ENCODE data around the gene WDFY2.
A peak's percentile ranks its signal among the peaks of the same experiment; 100 is the strongest.
"Not testable (repeated sequence)": the region's sequence is repeated elsewhere in the genome, so short reads cannot be mapped to it uniquely, and the experiment has no call there.

WDFY2 gene

DNA sequence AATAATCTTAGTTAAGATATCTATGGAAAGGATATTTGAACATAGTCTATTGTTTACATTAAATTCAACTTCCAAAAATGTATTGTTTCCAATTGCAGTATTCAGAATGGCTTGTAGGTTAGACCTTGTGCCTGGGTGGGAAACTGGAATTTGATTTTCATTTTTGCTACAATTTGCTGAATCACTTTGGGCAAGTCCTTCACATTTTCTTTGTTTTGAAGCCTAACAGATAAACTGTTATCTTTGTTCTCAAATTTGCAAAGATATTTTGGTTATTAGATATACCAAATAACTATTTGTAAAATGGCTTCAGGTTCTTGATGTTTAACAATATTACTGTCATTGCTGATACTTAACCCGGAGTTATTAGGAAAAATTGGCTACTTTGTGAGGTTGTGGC lies 82.6 kb downstream of the WDFY2 start:
- DNase-seq (ENCODE audit: low read depth) = no peak

DNA sequence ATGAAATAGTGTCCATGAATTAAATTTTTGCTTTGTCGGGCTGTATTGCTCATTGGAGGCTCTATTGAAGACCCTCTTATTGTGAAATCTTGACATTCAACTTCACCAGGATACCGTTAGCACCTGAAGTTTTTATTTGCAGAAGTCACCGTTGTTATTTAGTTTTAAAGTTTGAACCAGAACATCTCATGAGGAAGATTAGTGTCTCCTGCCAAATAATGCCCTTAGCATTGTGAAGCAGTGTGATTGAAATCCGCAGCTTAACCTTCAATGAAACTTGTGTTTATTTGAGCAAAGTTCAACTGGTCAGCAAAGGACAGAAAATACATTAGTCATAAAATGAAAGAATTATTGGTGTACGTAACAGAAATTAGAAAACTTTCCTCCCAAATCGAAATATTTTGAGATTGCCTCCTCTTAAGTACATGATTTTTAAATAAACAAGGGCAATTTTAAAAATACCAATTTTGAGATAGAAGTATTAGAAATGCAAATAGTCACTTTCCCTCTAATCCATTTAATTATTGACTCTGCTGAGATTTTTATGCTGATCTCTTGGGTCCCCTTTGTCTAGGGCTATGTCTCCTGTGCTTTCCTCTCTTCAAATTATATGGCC lies 84.4 kb downstream of the WDFY2 start:
- DNase-seq (ENCODE audit: low read depth) = no peak

DNA sequence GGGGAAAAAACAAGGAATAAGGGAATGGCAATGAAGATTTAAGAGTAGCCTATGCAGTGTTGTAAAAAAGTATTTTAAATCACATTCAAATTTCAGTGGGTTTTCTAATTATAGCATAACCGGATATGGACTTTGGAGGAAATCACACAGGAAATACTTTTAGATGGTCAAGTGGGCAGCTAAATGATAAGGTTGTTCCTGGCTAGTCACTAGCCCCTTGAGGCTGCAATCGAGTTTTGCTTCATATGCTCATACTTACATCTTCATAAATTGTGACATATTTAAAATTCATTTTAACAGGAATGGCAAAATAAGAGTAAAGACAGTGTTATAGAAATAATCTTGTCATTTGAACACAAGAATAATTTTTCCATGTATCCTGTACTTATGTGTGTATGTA lies 88.9 kb downstream of the WDFY2 start:
- DNase-seq (ENCODE audit: low read depth) = no peak

DNA sequence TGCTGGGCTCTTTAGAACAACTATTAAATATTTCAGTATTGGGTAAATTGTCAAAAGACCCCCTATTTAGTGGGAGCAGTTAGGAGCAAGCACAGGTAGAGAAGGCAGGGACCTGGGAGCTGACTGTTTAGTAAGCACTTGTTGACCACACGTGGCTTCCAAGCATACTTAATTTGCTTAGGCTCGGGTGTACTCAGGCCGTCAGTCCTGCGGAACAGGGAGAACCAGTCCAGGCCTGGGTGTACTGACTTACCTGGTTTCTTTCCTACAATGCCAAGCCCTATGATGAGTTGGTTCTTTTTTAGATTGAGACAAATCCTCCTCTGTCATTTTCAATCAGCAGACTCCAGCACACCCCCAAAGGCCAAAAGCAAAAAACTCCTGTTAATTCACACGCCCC lies 90.0 kb downstream of the WDFY2 start:
- DNase-seq (ENCODE audit: low read depth) = no peak

DNA sequence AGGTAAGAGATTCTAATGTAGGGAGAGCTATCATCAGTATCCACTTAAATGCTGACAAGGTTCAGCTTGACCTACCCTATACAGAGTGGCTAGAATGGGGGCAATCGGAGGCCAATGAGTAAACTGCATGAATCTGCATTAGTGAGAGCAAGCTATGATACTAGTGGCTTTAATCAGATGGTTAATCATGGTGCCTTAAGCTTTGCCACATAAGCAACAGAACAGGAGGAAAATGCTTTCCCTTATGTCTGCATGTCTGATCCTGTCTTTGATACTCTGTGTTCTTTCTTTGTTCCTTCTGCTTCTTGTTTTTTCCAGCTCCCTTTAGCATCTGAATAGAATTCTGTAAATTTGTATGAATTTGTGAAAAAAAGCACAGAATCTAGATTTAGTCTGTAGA lies 91.1 kb downstream of the WDFY2 start:
- no peak for DNase-seq (ENCODE audit: low read depth)

DNA sequence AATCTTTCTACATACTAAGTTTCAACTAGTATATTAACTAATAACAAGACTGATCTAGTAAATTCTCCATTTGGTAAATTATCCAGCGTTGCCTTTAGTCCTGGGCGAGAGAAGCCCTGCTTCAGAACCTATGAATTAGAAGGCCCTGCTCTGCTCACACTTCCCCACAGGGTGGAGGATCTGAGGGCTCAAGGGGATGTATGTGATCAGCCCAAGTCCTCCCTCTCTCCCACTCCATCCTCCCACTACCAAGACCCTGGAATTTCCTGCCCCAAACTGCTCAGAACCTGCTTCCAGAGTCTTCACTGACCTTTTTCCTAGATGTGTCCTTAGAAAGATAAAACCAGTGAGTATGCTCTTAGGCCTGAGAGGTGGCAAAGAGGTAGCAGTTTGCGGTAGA lies 91.6 kb downstream of the WDFY2 start:
- no peak for DNase-seq (ENCODE audit: low read depth)

DNA sequence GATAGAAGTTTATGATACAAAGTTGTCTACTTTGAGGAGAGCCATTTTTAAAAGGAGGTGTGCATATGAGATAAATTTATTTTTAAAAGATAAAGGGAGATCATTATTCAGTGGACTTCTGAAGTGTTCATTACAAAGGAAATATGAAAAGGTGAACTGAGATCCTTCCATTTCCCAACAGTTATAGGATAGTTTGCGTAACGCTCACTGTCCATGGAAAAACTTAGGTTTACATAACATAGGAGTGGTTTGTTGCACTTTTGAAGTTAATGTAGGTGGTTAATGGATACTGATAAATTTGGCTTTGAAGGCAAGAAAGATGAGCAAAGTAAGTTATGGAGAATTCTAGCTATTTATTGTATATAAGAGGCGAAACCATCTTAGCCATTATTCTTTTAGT lies 92.5 kb downstream of the WDFY2 start:
- DNase-seq (ENCODE audit: low read depth) = no peak

DNA sequence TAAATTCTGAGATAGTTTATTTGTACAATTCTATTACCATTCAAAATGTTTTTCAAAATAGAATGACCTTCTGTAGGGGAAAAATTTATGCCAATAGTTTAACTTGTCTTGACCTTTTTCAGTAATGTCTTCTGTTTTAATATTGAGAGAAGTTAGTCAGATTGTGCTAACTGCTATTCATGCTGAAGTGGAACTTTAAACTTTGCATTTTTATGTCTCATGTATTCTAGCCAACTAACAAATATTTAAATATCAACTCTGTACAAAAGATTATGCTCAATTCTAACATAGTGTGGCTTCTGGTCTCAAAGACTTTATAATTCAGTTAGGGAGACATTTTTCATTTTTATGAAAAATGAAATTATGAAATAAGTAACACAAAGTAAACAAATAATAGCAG lies 94.2 kb downstream of the WDFY2 start:
- no peak for DNase-seq (ENCODE audit: low read depth)

DNA sequence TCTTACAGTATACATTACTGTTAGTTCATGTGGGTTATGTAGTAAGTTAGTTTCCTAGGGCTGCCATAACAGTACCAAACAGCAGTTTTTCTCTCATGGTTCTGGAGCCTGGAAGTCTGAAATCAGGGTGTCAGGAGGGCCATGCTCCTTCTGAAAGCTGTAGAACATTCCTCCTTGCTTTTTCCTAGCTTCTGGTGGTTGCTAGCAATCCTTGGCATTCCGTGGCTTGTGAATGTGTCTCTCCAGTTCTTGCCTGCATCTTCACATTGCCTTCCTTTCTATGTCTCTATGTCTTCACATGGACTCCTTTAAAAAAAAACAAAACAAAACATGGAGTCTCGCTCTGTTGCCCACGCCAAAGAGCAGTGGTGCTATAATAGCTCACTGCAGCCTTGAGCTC lies 95.4 kb downstream of the WDFY2 start:
- no peak for DNase-seq (ENCODE audit: low read depth)

DNA sequence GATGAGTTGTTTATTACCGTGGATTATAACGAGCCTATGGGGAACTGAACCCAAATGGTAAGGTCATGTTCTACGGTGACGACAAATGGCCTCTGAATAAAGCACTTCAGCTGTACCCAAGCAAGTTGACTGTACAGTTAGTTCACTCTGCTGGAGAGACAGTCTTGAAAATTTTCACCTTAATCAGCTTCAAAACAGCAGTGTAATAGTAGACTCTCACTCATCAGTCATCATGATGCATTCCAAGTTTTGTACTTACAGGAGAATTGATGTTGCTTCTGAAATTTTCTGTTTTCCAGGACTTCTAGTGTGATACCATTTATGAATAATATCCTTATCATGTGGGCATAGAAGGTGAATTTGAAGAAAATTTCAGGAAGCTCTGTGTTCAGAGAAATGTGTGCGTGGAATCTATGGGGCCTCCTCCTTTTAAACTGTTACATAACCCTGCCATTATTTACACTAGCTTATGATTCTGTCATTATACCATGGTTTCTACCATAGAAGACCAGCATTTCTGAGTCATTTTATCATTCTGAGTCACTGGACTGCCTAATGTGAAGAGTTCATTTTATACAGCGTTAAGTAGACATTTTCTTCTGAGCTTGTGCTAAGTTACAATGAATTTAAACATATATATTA lies 96.9 kb downstream of the WDFY2 start:
- DNase-seq (ENCODE audit: low read depth) = peak; percentile 19

DNA sequence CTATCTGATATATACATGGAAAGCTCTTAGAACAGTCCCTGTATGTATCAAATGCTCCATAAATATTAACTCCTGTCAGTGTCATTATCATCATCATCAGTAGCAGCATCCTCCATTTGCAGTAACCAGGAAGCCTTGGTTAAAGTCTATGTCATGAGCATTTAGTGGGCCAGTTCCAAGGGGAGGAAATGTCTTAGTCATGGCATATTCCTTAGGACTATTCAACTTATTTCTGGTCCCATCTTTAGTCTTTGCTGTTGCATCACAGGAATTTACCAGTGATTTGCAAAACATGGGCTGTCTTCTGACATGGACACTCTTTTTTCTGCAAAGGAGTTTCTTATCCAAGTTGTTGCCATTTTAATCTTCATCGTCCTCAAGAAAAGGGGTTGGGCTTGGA lies 98.4 kb downstream of the WDFY2 start:
- DNase-seq (ENCODE audit: low read depth) = no peak

DNA sequence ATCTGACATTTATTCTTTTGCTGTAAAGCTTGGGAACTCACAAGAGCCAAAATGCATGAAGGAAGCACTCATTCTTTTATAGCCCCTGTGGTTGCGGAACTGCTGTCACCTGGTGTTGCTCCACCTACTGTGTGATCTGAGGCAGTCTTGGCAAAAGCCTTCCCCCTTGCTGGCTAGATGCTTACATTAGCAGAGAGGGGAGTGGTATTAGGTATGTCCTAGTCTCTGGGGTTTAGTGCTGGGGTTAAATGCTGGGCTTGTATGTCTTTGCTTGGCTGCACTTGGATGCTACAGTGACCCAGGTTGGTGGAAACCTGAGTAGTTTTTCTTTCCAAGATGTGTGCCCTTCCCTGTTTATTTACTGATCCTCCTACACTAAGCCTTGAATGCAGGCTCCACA lies 99.3 kb downstream of the WDFY2 start:
- no peak for DNase-seq (ENCODE audit: low read depth)

DNA sequence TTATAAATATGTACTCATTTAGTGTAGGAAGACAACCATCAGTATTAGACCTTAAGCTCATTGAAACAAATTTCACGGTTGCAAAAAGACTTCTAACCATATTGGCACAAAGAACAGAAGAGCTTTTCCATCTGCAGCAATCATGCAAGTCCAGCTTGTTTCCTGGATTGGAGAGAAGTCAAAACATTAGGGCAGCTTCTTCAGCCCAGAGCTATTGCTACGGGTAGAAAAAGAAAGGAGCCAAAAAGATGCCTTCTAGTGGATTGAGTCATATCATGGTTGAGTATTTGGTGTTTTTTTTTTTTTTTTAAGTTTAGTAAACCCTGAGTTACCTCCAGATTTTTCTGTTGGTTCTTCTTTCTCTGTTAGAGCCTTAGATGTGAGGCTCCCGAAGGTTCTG lies 99.8 kb downstream of the WDFY2 start:
- DNase-seq (ENCODE audit: low read depth) = no peak

DNA sequence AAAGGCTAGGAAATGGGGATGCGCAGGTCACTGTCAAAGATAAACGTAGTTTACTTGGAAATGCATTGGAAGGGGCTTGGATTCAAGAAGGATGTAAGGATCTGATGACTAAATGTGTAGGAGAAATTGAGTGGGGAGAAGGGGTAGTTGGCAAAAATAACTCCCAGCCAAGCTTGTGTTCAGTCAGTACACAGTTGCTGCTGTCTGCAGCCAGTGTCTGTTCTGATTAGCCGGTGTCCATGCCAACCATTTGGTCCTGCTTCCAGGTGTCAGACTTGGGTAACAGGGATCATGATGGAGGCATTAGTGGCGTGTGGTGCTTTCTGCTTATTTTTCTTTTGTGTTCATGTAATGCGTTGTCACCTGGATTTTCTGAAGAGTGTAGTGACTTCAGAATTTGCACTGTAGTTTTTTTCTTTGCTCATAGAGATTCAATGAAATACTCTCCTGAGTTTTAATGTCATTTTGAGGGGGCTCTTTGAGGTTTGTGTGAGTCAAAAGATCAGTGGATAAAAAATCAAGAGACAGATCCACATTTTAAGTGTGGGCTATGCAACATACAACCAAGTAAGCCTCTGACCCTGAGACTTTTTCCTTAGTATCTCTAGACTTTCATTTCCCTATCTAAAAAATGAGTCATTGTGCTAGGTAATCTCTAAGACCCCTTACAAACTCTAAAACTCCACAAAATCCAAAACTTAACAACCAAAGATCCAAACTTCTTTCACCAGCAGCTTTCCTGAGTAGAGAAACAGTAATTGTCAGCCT lies 103.9 kb downstream of the WDFY2 start:
- no peak for DNase-seq (ENCODE audit: low read depth)

DNA sequence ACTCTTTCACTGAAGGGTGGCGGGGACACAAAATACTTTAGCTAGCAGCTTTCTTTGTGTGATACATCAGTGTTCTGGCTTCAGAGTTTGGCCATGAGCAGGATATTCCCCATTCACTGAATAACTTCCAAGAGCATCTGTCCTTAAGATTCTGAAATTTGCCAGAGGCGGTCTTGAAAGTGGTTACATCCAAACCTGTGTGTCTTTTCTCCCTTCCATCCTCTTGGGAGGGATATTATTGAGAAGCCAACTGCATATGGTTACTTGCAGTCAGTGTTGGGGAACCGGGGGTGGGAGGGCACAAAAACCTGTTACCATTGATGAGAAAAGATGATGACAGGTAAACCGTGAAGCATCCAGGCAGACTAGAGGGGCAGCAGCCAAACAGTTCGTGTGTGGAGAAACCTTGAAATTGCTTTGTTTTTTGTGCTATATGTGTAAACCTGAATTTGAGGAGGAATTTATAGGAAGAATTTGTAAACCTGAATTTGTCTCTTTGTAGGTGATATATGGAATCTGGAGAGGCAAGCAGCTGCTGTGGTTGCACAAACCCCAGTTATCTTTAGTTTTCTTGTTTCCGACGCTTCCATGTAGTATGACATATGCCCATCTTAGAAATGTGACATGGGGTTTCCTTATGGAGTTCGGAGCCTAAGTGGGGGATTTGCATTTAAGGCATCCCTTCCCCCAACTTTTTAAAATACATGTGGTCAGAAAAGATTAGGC lies 104.8 kb downstream of the WDFY2 start:
- DNase-seq (ENCODE audit: low read depth) = no peak

DNA sequence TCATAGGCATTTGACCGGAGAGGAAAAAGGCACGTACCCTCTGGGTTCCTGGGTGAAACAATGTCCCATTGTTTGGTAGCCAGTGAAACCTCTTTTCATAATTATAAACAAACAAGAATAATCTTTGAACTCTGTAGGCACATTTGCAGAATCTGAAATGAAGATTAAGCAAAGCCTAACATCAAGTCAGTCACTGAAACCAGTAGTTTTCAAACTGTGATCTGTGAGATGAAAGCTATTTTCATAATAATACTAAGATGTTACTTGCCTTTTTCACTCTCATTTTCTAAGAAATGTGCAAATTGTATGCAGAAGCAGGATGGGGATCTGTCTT lies 105.4 kb downstream of the WDFY2 start:
- DNase-seq (ENCODE audit: low read depth) = no peak

DNA sequence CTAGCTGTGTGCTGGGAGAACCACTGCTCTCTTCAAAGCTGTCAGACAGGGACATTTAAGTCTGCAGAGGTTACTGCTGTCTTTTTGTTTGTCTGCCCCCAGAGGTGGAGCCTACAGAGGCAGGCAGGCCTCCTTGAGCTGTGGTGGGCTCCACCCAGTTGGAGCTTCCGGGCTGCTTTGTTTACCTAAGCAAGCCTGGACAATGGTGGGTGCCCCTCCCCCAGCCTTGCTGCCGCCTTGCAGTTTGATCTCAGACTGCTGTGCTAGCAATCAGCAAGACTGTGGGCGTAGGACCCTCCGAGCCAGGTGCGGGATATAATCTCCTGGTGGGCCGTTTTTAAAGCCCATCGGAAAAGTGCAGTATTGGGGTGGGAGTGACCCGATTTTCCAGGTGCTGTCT lies 111.4 kb downstream of the WDFY2 start:
- not testable (repeated sequence) for DNase-seq (ENCODE audit: low read depth)

DNA sequence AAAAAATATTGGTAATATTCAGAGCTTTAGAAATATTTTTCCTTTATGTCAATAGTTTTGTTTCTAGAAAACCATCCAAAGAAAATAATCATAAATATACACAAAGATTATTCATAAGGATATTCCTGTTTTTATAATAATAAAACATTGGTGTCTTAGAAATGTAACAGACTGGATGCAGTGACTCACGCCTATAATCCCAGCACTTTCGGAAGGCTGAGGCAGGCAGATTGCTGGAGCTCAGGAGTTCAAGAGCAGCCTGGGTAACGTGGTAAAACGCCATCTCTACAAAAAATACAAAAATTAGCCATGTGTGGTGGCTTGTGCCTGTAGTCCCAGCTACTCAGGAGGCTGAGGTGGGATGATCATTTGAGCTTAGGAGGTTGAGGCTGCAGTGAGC lies 112.9 kb downstream of the WDFY2 start:
- DNase-seq (ENCODE audit: low read depth) = no peak

DNA sequence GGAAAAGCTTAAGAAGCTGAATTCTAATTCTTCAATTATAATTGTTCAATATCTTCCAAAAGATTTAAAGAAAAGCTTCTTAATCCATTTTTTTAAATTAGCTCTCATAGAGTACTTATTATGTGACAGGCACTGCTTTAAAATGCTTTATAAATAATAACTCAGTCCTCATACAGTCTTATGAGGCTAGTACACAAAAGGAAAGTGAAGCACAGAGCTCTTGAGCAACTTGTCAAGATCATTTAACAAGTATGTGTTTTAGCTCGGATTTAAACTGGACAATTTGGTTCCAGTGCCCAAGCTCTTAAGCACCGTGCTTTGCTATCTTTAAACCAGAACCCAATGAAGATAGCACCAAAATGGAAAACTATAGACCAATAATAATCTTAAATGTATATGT lies 113.6 kb downstream of the WDFY2 start:
- DNase-seq (ENCODE audit: low read depth) = no peak

DNA sequence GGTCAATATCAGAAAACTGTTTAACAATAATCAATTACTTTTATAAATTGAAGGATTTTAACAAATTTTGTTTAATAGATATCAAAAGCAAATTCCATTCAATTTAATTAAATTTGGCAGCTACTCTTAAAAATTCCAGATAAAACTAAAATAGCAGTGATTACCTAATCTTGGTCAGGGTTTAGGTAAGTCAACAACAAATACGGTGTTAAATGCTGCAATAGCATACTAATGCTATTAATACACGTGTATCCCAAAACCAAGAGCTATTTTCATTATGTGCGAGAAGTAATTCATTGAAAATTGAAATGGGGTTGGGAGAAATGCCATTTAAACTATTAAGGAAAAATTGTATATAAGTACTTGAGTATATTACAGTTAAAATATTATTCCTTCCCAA lies 114.1 kb downstream of the WDFY2 start:
- DNase-seq (ENCODE audit: low read depth) = no peak

DNA sequence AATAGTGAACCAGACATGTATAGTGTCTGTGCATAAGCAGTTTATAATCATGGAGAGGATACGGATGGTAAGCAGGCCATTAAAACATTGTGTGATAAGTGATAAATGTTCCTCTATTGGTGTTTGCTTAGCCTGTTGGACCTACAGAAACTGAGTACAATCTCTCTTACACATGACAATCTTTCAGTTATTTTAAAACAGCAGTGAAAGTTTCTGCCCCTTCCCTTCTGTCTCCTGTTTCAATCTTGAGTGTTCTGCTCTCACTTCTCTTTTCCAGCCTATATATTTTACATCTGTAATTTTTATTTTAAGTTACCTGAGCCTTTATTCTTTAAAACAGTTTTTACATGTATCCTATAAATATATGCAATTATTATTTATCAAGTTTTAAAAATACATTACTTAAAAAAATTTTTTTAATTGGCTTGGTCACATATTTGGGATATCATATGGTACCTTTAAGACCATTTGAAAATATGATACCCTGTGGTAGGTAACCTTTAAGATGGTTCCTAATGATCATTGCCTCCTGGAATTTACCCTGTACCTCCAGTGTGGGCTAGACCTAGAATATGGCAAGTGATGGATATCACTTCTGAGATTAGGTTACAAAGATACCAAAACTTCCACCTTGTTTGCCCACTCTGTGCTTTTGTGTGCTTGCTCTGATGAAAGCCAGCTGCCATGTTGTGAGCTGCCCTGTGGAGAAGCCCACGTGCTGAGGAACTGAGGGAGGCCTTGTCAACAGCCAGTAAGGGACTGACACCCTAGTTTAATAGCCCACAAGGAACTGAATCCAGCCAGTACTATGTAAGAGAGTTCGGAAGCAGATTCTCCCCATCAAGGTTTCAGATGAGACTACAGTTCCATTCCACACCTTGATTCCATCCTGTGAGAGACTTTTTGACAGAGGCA lies 120.4 kb downstream of the WDFY2 start:
- no peak for DNase-seq (ENCODE audit: low read depth)

DNA sequence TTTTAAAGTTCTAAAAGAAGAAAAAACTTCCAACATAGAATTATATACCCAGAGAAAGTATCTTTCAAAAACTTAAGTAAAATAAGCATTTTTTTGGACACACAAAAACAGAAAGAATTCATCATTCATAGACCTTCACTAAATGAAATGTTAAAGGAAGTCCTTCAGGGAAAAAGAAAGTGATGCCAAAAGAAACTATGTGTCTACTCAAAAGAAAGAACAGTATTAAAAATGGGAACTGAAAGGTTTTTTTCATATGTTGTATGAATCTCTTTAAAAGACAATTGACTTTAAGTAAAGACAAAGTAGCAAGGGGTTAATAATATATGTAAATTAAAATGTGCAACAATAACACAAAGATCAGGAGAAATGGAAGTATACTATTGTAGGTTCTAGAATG lies 123.2 kb downstream of the WDFY2 start:
- DNase-seq (ENCODE audit: low read depth) = no peak

Data from HS-27A (cell line).